Fibroblast of gingiva (primary cell): ENCODE measurements around the gene NPBWR2.

Source experiments
- DNase-seq: peaks from one replicate; pipeline ENCODE4 v3.0.0-alpha.2; 2011; ENCODE audit warnings: low read depth

Gene NPBWR2

DNA sequence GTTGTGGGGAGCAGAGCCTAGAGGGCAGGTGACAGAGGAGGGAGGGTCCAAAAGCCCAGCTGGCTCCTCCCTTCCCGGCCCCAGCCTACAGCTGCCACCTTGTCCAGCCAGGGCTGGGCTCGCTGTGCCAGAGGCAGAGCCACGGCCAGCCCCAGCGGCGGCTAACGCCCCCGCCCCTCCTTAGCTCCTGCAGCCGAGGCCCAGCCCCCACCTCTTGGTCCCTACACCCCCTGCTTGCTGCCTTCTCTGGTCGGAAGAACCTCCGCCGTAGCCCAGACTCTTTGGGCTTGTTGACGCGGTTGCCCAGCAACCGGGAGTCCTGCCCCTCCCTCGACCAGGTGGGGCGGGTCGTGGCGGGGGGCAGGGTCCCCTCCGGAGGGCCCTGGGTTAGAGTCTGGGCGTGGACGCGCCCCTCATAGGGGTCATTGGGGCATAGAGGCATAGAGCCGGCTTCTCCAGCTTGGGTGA lies 22.6 kb downstream of the NPBWR2 start:
- no peak for DNase-seq

GRCh38 chr20:64083804-64084684 lies 23.3 kb downstream of the NPBWR2 start, which contains the start of gene LKAAEAR1:
TSS of gene LKAAEAR1 (minus strand) at chr20:64084398. CDS start at chr20:64084219, 179 bp downstream.
- no peak for DNase-seq

GRCh38 chr20:64083378-64083803 lies 24.0 kb downstream of the NPBWR2 start:
- DNase-seq = peak; percentile 68

DNA sequence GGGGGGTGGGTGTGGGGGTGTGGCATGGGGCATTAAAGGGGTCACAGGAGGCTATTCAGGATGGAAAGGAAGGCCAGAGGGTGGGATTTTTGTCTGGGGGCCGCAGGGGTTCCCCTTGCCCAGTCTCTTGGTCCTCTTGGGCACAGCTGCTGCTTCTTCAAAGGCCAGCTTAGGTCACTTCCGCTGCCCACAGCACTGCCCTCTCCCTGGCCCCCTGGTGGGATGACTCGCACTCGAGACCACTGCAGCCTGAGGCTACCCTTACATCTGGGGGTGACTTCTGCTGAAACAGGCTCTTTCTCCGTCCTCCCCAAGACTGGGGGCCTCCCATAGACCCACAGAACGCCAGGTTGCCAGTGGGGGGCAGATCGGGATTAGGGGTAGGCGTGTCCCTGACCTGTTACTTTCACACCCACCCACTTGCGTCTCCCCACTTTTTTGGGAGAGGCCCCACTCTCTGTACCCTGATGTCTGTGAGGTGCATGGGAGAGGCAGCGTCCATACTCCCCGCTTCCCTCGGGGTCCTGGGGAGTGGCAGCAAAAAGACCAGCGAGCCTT lies 24.5 kb downstream of the NPBWR2 start:
- DNase-seq = no peak

DNA sequence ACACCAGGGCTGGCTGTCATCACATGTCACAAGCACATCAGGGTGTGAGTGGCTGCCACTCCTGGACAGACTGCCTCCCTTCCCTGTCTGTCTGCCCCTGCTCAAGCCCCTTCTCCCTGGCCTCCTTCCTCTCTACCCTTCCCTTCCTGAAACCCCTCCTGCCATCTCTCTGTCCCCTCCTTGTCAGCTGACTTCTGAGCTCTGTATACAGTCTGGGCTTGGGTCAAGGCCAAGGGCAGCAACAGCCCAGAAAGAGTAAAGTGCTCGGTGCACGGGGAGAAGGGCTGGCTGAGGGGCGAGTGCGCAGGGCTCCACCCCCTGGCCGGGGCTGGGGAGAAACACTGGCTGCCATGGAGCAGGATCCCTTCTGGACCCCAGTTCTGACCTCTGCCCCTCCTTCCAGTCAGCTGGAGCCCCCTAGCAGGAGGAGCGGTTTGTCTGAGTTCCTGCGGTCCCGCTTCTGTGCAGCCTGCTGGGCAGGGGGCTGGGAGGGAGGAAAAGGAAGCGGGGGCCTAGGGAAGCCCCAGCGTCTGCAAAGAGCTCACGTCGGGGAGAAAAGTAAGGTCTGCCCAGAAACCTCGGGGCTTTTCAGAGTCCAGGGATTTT lies 25.1 kb downstream of the NPBWR2 start:
- DNase-seq = no peak

GRCh38 chr20:64081624-64081964 lies 25.8 kb downstream of the NPBWR2 start:
- no peak for DNase-seq

- DNase-seq = no peak
These were observed 26.3 kb downstream of the NPBWR2 start for GRCh38 chr20:64080813-64081623.

GRCh38 chr20:64080013-64080812 lies 27.2 kb downstream of the NPBWR2 start, which contains the start of gene OPRL1:
TSS of gene OPRL1 (plus strand) at chr20:64080082. CDS start at chr20:64092721, 12,639 bp downstream.
- no peak for DNase-seq

DNA sequence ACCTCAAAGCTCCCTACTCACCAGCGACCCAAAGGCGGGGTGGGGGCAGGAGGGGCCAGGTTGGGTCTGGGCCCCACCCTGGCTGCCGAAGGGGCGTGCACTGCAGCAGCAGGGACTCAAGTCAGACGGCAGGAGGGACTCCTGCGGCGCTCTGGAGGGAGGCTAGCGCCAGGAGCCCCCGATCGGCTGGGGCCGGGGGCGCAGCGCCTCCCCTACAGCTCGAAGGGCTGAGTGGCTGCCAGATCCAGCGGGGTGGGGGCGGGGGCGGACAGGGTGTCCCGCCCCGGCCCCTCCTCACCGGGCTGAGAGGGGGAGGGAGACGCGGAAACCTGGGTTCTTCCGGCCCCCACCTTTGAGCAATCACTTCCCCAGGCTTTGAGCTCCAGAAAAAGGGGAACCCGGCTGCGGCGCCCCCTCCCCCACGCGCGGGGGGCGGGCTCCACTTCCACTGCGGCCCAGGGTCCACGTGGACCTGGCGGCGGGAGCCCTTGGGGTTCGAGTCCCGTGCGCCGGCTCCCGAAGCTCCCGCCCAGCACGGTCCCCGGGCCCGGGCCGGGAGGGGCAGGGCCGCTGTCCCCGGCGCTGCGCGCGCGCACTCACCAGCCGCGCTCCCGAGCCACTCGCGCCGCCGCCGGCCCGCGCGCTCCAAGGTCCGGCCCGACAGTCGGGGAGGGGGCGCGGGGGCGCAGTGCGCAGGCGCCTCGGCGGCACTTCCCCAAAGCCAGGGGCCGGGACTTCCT lies 27.9 kb downstream of the NPBWR2 start, which contains the start of gene RGS19:
TSS of gene RGS19 (minus strand) at position 246 of the 740 bp plus-strand sequence. CDS start 2,632 bp downstream, outside the sequence.
- DNase-seq = peak; percentile 74

- DNase-seq = no peak
These were observed 28.5 kb downstream of the NPBWR2 start for GRCh38 chr20:64078934-64079272.

DNA sequence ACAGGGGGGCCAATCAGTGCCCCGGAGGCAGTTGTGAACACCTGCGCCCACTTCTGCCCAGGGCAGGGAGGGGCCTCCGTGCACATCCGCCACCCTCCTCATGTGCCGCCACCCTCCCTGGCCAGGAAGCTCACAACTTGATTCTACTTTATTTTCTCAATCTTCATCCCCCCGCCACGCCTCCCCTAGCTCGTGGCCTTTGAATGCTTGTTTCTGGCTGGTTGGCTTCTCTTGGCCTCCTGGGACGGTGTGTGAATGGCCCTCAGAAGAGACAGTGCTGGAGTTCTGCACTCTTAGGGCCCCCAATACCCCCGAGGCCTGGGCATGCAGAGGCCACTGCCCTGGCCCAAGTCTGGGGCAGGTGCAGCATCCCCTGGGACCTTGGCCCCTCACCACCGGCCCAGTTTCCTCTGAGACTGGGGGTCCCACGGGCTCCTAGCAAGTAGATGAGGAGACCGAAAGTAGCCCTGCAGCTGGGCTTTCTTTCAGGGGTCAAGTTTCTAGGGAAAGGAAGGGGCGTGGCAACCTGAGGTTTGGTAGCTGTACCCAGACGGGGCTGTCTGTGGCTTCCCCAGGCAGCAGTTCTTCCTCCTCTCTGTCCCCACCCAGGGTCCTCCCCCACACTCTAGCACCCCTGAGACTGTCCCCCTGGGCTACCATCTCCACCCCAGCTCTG lies 29.4 kb downstream of the NPBWR2 start:
- no peak for DNase-seq

DNA sequence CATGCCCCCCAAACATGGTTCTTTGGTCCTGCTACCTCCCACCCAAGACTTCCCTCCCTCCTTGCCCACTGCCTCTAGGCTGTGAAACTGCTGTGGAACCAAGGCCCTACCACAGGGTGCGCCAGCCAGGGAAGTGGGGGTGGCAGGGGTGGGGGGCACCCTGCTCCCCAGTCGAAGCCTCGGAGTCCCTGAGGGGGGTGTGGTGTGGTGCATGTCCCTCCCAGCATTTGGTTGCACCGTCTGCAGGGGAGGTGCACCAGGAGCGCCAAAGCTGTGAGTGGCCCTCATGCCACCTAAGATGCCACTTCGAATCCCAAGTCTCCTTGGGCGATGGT lies 29.9 kb downstream of the NPBWR2 start:
- DNase-seq = no peak

DNA sequence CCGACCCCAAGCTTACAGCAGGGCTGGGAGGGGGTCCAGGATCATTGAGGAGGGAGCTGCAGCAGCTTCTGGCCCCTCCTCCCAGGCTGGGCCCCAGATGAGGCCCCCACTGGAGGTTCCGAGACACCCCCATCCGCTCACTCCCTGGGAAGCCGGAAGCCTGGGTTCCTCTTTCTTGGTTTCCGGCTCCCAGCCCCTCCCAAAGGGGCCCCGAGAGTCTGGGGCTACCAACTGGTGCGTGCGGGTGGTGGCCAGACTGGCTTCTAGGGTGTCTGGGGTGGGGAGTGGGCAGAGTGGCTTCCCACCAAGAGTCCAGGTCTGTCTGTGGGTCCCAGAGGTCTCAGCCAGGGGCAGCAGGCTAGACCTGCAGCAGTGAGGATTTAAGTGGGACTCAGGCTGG lies 30.3 kb downstream of the NPBWR2 start:
- DNase-seq = no peak

DNA sequence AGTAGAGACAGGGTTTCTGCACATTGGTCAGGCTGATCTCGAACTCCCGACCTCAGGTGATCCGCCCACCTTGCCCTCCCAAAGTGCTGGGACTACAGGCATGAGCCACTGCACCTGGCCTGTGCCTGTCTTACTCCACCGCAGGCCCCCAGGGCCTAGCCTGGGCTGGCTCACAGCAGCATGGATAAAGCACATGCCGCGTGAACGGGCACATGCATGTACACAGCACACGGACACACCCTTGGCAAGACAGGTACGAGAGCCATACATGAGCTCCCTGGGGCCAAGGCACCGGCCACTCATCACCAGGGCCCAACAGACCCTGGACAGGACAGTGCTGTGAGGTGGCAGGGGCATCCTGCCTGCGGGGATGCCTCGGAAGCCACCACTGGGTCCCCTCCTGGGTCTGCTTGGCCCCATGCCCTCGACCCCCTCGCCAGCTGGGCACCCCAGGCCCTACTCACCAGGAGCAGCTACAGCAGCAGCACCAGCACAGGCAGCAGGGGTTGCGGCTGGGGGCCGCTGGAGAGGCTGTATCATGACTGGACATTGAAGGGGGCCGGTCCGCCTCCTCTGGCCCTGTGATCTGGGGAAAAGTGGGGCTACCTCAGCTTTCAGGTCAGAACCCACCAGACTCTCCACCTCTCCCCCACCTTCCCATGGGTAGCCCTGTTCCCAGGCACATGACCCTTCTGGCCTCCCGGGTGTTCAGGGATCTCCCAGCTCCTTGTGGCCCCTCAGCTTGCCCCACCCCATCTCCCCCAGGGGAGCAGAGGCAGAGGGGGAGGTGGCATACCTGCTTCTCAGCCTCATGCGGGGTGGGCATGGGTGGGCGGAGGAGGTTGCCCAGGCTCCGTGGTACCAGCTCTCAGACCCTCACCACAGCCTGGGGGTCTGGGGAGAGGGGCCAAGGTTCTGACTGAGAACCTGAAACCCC lies 31.0 kb downstream of the NPBWR2 start:
- no peak for DNase-seq

GRCh38 chr20:64075556-64075955 lies 31.8 kb downstream of the NPBWR2 start:
- no peak for DNase-seq

DNA sequence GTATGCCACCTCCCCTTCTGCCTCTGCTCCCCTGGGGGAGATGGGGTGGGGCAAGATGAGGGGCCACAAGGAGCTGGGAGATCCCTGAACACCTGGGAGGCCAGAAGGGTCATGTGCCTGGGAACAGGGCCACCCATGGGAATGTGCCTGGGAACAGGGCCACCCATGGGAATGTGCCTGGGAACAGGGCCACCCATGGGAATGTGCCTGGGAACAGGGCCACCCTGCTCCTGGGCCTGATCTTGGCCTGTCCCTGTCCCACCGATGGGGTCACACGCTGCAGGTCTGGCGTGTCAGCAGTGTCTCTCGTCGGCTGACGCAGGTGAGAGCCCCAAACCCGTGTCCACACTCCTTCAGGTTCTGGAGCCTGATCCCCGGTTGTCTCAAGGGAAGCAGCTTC lies 32.4 kb downstream of the NPBWR2 start:
- DNase-seq = no peak

GRCh38 chr20:64074184-64074789 lies 33.1 kb downstream of the NPBWR2 start:
- no peak for DNase-seq

DNA sequence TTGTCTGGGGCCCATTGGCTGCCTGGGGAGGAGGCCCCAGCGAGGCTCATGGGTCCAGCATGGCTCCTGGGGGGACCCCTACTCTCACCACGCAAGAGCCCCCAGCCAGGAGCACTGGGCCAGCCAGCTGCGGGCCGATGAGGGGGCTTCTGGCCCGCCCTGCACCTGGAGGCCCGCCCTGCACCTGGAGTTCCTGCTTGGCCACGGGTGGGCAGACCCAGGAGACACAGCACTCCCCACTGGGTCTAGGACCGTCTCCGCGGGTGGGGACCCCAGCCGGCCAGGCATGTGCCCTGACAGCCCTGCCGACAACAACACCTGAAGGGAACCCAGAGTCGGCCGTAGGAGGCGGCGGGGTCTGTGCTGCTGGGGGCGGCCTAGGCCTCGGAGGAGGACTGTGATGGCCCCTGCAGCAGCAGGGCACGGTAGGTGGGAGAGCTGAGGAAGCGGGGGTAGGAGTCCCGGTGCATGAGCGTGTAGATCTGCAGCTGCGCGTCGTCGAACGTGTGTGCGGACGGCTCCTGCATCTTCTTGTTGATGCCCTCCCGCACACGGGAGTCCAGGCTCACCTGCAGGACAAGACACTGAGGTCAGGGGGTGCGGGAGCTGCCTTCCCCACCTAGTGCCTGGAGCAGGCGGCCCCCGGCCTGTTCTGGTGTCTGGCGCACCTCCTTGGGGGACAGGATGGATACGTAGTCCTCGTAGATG lies 33.7 kb downstream of the NPBWR2 start:
- no peak for DNase-seq
